Sigmoid colon (tissue), 7 donors: ENCODE data around the gene FTCDNL1. TPM values are rescaled to one million over a fixed set of nuclear protein-coding genes. Genes with fewer than 3 reads are reported as not detected.

Source experiments
- DNase-seq: peaks from one replicate; pipeline ENCODE4 v3.0.0-alpha.2; 2019
- H3K27ac ChIP-seq, 4 donors: fragments of 200-600 bp; sonication (generic); one replicate each; pipeline ENCODE4 v1.5.1; 2016 to 2019; ENCODE audit warnings: mild to moderate bottlenecking in 1 of 4
- H3K27me3 ChIP-seq, 3 donors: fragments of 200-600 bp; sonication (generic); one replicate each; pipeline ENCODE4 v1.5.1; 2019; ENCODE audit warnings: mild to moderate bottlenecking in 1 of 3
- H3K36me3 ChIP-seq, 4 donors: fragments of 200-600 bp; sonication (generic); one replicate each; pipeline ENCODE4 v1.5.1; 2016 to 2019
- H3K4me1 ChIP-seq, 4 donors: fragments of 200-600 bp; sonication (generic); one replicate each; pipeline ENCODE4 v1.5.1; 2017 to 2019
- H3K4me3 ChIP-seq, 4 donors: fragments of 200-600 bp; sonication (generic); one replicate each; pipeline ENCODE4 v1.5.1; 2017 to 2019; ENCODE audit warnings: mild to moderate bottlenecking in 2 of 4, moderate library complexity in 1 of 4
- H3K9me3 ChIP-seq, 4 donors: fragments of 200-600 bp in 3 of 4; sonication (generic) in 3 of 4; one replicate each; pipeline versions ENCODE4 v1.5.1 to v1.6.1; 2013 to 2019
- EP300 ChIP-seq, 4 donors: sonication (generic); formaldehyde crosslinking; IDR thresholded peaks; one replicate each; pipeline ENCODE4 v1.6.1; 2017; ENCODE audit warnings: antibody characterized with exemption in 4 of 4
- POLR2A ChIP-seq, 2 donors: fragments of 450-650 bp; IDR thresholded peaks; one replicate each; pipeline ENCODE4 v1.6.1; 2016; ENCODE audit warnings: antibody characterized with exemption in 2 of 2, mild to moderate bottlenecking in 2 of 2, moderate library complexity in 2 of 2
- POLR2AphosphoS5 ChIP-seq, 4 donors: sonication (generic); formaldehyde crosslinking; IDR thresholded peaks; one replicate each; pipeline ENCODE4 v1.6.1; 2017; ENCODE audit warnings: antibody characterized with exemption in 4 of 4
- WGBS, 2 donors: extraction: QIAGEN DNeasy Blood & Tissue Kit; methylation state at CpG; one replicate each; pipeline ENCODE4 v1.1.7; 2013; 5-methylcytosine and 5-hydroxymethylcytosine counted together
- intact Hi-C: fragments of 100-400 bp; cut with DNase I; formaldehyde crosslinking; loops from one replicate; pipeline ENCODE4 v1.15.1; 2023
- polyA plus RNA-seq, 3 donors: library from polyadenylated mRNA; stranded (reverse); fragments of 200-250 nt; gene quantifications; one replicate each; pipeline ENCODE4 v1.2.3, GENCODE V29; 2013
- small RNA-seq, 3 donors: library from RNA; depleted of rRNA; stranded (forward); fragments of <200 nt; gene quantifications; one replicate each; pipeline ENCODE3, GENCODE V24; 2016
- total RNA-seq, 4 donors: library from RNA; depleted of rRNA; stranded (reverse); fragments of >200 nt; gene quantifications; one replicate each; pipeline ENCODE4 v1.1.0, GENCODE V29; 2016
- TF ChIP-seq, protein P1 (sequence below), 4 experiments: fragments of 450-650 bp in 3 of 4; fragments of 200-600 bp in 1 of 4; IDR thresholded peaks; one replicate each; pipeline ENCODE4 v1.5.1; 2016 to 2019; ENCODE audit warnings: antibody characterized with exemption in 4 of 4, mild to moderate bottlenecking in 3 of 4, moderate library complexity in 2 of 4
- donor health status: healthy with polysubstance abuse.
- donor health status: Bipolar disorder and iron deficiency.
- donor health status: healthy.

FTCDNL1 gene
- total and polyA plus RNA-seq, 7 donors, result 1.1 to 5.0 (median 2.3) TPM; not detected in 1

DNA sequence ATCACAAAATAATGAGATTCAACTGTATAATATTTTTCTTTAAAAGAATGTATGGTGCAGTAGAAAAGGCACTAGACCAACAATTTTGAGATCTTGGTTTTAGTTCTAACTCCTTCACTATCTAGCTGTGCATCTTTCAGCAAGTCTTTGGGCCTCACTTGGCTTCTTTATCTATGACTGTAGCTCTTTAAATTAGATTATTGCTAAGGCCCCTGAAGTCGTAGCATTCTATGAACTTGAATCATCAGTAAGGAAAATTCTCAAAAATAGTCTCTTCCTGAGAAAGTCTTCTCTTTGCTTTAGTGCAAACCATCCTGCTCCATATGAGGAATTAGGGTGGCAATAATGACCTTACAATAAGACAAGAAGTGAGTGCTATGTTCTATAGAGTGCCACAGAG is 140.4 kb downstream of the FTCDNL1 start:
- Histone ChIP-seq H3K9me3 (no peaks in the 10 kb centered on the region), H3K36me3 (no peaks in the 10 kb centered on the region), H3K27ac (no peak overlapping the region), H3K27me3 (no peaks in the 10 kb centered on the region), H3K4me3 (no peak overlapping the region), H3K4me1 (no peaks in the 10 kb centered on the region)
- no peak for DNase-seq
- WGBS, 2 donors, result 86 to 88% methylated on average over 1 of the region's 1 CpG
- no peak for TF ChIP-seq POLR2AphosphoS5 (IDR thresholded peaks at IDR 0.05)
- TF ChIP-seq POLR2A (IDR thresholded peaks at IDR 0.05), result no peak
- no peak for TF ChIP-seq EP300 (IDR thresholded peaks at IDR 0.05)
- TF ChIP-seq, protein P1, sequence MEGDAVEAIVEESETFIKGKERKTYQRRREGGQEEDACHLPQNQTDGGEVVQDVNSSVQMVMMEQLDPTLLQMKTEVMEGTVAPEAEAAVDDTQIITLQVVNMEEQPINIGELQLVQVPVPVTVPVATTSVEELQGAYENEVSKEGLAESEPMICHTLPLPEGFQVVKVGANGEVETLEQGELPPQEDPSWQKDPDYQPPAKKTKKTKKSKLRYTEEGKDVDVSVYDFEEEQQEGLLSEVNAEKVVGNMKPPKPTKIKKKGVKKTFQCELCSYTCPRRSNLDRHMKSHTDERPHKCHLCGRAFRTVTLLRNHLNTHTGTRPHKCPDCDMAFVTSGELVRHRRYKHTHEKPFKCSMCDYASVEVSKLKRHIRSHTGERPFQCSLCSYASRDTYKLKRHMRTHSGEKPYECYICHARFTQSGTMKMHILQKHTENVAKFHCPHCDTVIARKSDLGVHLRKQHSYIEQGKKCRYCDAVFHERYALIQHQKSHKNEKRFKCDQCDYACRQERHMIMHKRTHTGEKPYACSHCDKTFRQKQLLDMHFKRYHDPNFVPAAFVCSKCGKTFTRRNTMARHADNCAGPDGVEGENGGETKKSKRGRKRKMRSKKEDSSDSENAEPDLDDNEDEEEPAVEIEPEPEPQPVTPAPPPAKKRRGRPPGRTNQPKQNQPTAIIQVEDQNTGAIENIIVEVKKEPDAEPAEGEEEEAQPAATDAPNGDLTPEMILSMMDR (IDR thresholded peaks at IDR 0.05), result no peak
- intact Hi-C loops, result no loop called here

Small RNA genes lying within 50 kb of the gene (small RNA-seq; reads per million reads assigned to genes)
- gene AC108032.1, result 0 reads per million in 3 donors
- 0 reads per million in 3 donors for gene RN7SL717P

Other genes starting within 250 kb of the FTCDNL1 start
- gene C2orf69, start 60.1 kb upstream of the FTCDNL1 start, total RNA-seq, result 10 to 100 TPM in 3 of 4 donors, 1 to 10 TPM in 1; 9.6 to 13.6 (median 10.7) TPM
- gene C2orf69, start 60.1 kb upstream of the FTCDNL1 start, polyA plus RNA-seq, result 10 to 100 TPM in 2 of 3 donors, 1 to 10 TPM in 1; 7.2 to 12.5 (median 11.4) TPM
- gene TYW5, start 104.3 kb upstream of the FTCDNL1 start, total RNA-seq, result 1 to 10 TPM; 6.1 to 8.0 (median 6.6) TPM
- 1 to 10 TPM; 2.4 to 4.6 (median 4.2) TPM for gene TYW5, start 104.3 kb upstream of the FTCDNL1 start, polyA plus RNA-seq
- 10 to 100 TPM; 13.3 to 20.3 (median 17.5) TPM for gene MAIP1, start 104.4 kb upstream of the FTCDNL1 start, total RNA-seq
- gene MAIP1, start 104.4 kb upstream of the FTCDNL1 start, polyA plus RNA-seq, result 10 to 100 TPM; 20.4 to 54.1 (median 20.4) TPM